Measurements from ENCODE around the gene UCK1. TPM values are rescaled to one million over a fixed set of nuclear protein-coding genes. Genes with fewer than 3 reads are reported as not detected.

The UCK1 gene
- total RNA-seq, 1 donor from 2014 or later = 32.4 TPM

DNA sequence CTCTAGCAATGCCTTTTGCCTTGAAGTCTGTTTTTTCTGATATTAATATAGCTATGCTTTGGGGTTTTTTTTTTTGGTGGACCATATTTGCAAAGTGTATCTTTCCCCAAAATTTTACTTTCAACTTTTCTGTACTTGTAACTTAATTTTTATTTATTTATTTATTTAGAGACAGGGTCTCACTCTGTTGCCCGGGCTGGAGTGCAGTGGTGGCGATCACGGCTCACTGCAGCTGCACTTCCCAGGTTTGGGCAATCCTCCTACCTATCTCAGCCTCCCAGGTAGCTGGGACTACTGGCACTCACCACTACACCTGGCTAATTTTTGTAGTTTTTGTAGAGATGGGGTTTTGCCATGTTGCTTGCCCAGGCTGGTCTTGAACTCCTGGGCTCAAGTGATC is 35.1 kb upstream of the UCK1 start:
- Mint-ChIP-seq H3K27ac (no peak overlapping the region), H3K9me3 (ENCODE audit: low read depth) (no peaks in the 10 kb centered on the region), H3K4me1 (ENCODE audit: low read depth) (peaks cover 5% of the 10 kb centered on the region), H3K27me3 (no peaks in the 10 kb centered on the region), H3K4me3 (ENCODE audit: low read depth) (no peak overlapping the region), H3K36me3 (ENCODE audit: insufficient read depth) (peaks cover 6% of the 10 kb centered on the region)
- DNase-seq (ENCODE audit: low spot score, unreplicated experiment) = no peak
- TF ChIP-seq, protein P1, sequence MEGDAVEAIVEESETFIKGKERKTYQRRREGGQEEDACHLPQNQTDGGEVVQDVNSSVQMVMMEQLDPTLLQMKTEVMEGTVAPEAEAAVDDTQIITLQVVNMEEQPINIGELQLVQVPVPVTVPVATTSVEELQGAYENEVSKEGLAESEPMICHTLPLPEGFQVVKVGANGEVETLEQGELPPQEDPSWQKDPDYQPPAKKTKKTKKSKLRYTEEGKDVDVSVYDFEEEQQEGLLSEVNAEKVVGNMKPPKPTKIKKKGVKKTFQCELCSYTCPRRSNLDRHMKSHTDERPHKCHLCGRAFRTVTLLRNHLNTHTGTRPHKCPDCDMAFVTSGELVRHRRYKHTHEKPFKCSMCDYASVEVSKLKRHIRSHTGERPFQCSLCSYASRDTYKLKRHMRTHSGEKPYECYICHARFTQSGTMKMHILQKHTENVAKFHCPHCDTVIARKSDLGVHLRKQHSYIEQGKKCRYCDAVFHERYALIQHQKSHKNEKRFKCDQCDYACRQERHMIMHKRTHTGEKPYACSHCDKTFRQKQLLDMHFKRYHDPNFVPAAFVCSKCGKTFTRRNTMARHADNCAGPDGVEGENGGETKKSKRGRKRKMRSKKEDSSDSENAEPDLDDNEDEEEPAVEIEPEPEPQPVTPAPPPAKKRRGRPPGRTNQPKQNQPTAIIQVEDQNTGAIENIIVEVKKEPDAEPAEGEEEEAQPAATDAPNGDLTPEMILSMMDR (IDR thresholded peaks at IDR 0.05; ENCODE audit: unreplicated experiment) = no peak

DNA sequence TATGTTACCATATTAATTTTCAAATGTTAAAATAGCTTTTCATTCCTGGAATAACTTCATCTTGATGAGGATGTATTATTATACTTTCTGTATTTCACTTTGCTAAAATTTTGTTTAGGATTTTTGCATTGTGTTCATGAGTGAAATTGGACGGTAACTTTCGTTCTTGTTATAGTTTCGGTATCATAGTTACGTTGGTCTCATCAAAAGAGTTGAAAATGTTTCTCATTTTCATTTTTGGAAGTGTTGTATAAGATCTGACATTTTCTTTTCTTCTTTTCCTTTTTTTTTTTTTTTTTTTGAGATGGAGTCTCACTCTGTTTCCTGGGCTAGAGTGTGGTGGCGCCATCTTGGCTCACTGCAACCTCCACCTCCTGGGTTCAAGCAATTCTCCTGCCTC is 34.3 kb upstream of the UCK1 start:
- peaks cover 3% of the 10 kb centered on the region for H3K9me3 Mint-ChIP-seq (ENCODE audit: low read depth)
- TF ChIP-seq, protein P1 (IDR thresholded peaks at IDR 0.05; ENCODE audit: unreplicated experiment) = no peak
- DNase-seq (ENCODE audit: low spot score, unreplicated experiment) = no peak
- peaks cover 6% of the 10 kb centered on the region for H3K36me3 Mint-ChIP-seq (ENCODE audit: insufficient read depth)
- H3K27ac Mint-ChIP-seq = no peak overlapping the region
- peaks cover 5% of the 10 kb centered on the region for H3K4me1 Mint-ChIP-seq (ENCODE audit: low read depth)
- H3K4me3 Mint-ChIP-seq (ENCODE audit: low read depth) = no peak overlapping the region
- H3K27me3 Mint-ChIP-seq = no peaks in the 10 kb centered on the region

DNA sequence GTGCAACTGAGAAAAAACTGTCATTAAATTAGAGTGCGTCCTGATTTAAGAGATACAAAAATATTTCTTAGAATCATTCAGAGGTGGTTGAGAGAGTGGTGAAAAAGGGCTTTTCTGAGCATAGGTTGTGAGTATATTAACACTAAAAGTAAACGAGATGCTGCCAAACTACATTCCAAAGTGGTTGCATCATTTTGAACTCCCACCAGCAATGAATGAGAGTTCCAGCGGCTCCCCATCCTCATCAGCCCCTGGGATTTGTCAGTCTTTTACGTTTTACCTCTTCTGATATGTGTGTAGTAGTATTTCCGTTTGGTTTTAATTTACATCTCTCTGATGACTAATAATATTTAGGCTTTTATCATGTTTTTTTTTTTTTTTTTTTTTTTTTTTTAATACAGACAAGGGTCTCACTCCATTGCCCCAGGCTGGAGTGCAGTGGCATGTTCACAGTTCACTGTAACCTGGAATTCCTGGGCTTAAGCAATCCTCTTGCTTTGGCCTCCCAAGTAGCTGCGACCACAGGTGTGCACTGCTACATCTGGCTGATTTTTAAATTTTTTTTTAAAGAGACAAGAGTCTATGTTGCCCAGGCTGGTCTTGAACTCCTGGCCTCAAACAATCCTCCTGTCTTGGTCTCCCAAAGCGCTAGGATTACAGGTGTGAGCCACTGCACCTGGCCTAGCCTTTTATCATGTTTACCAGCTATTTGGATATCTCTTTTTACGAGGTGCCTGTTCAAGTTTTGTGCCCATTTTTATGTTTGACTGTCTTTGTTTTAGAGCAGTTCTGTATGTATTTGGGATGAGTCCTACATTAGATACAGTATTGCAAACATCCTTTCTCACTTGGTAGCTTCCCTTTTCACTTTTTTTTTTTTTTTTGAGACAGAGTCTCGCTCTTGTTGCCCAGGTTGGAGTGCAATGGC is 31.2 kb upstream of the UCK1 start:
- no peak overlapping the region for H3K4me3 Mint-ChIP-seq (ENCODE audit: low read depth)
- peaks cover 5% of the 10 kb centered on the region for H3K4me1 Mint-ChIP-seq (ENCODE audit: low read depth)
- H3K9me3 Mint-ChIP-seq (ENCODE audit: low read depth) = peaks cover 5% of the 10 kb centered on the region
- H3K36me3 Mint-ChIP-seq (ENCODE audit: insufficient read depth) = peaks cover 4% of the 10 kb centered on the region
- no peak for DNase-seq (ENCODE audit: low spot score, unreplicated experiment)
- TF ChIP-seq, protein P1 (IDR thresholded peaks at IDR 0.05; ENCODE audit: unreplicated experiment) = no peak
- no peaks in the 10 kb centered on the region for H3K27me3 Mint-ChIP-seq
- H3K27ac Mint-ChIP-seq = peak overlapping the region; percentile 96

DNA sequence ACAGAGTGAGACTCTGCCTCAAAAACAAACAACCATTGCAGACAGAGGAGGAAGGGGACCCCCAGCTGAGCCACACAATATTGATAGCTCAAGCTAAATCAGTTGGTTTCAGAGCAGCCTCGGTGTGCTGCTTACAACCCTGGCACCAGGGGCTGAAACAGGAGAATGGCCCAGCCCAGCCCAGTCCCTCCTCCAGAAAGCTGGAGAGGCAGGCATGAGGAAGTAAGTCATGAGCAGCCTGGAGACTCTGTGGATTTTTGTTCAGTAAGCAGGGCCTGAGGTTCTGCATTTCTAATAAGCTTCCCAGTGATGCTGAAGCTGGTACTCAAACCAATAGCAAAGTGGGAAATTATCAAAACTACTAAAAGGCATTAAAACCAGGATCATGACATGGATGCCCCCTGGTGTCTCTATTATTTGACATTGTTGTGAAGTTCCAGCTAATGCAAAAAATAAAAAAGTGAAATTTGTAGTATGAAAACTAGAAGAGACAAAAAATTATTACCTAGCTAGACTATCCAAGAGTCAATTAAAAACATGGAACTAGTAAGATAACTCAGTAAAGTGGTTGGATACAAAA is 28.4 kb upstream of the UCK1 start:
- Mint-ChIP-seq H3K9me3 (ENCODE audit: low read depth) (peaks cover 5% of the 10 kb centered on the region), H3K4me1 (ENCODE audit: low read depth) (peaks cover 5% of the 10 kb centered on the region), H3K27me3 (peaks cover 19% of the 10 kb centered on the region), H3K4me3 (ENCODE audit: low read depth) (no peak overlapping the region), H3K27ac (no peak overlapping the region), H3K36me3 (ENCODE audit: insufficient read depth) (peaks cover 10% of the 10 kb centered on the region)
- no peak for DNase-seq (ENCODE audit: low spot score, unreplicated experiment)
- TF ChIP-seq, protein P1 (IDR thresholded peaks at IDR 0.05; ENCODE audit: unreplicated experiment) = no peak

DNA sequence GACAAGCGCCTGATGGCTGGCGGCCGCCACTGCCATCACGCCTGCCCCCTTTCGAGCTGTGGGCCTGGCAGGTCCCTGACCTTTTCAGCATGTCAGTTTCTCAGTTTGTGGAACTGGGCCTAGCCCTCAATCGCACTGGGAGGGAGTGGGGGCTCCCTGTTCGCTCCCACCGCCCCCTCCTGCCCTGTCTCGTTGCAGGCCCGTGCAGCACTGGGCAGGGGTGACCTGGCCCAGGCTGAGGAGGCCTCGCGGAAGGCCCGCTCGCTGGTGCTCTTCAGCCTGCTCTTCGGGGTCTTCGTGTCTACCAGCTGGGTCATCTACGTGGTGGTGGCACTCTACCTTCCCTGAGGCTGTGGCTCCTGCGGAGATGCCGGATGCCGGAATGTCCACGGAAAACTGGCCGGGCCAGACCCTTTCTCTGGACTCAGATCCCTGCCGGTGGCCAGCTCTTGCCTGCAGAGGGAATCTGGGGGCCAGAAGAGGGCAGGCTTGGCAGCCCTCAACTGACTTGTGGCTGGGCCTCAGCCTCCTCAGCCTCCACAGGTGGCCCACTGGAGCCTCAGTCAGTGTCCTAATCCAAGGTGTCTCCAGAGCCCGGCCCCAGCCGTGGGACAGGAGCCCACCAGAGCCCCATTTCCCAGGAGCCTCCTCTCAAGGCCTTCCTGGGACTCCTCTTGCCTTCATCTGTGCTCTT is 26.9 kb upstream of the UCK1 start:
- peaks cover 12% of the 10 kb centered on the region for H3K36me3 Mint-ChIP-seq (ENCODE audit: insufficient read depth)
- no peak for DNase-seq (ENCODE audit: low spot score, unreplicated experiment)

More for the DNA sequence above, 26.9 kb upstream of the UCK1 start:
- peaks cover 5% of the 10 kb centered on the region for H3K9me3 Mint-ChIP-seq (ENCODE audit: low read depth)
- H3K27me3 Mint-ChIP-seq = peaks cover 28% of the 10 kb centered on the region
- H3K27ac Mint-ChIP-seq = no peak overlapping the region
- TF ChIP-seq, protein P1 (IDR thresholded peaks at IDR 0.05; ENCODE audit: unreplicated experiment) = no peak
- no peak overlapping the region for H3K4me3 Mint-ChIP-seq (ENCODE audit: low read depth)
- peaks cover 6% of the 10 kb centered on the region for H3K4me1 Mint-ChIP-seq (ENCODE audit: low read depth)

All from progenitor cell of endocrine pancreas (in vitro differentiated cells).